8988T (cell line): ENCODE data around the gene ATPAF2.

Experiments
- DNase-seq: peaks from one replicate; pipeline ENCODE4 v3.0.0; 2011

ATPAF2 gene

GRCh38 chr17:17983376-17983775, 55.6 kb downstream of the ATPAF2 start:
- DNase-seq: no peak

- no peak for DNase-seq
These were observed 56.2 kb downstream of the ATPAF2 start for GRCh38 chr17:17982801-17983200.

GRCh38 chr17:17981330-17981729, 57.6 kb downstream of the ATPAF2 start:
- DNase-seq: no peak

GRCh38 chr17:17979778-17980177, 59.2 kb downstream of the ATPAF2 start:
- DNase-seq: no peak

- DNase-seq: no peak
These were observed 60.2 kb downstream of the ATPAF2 start for GRCh38 chr17:17978481-17979424.

- DNase-seq: no peak
These were observed 61.9 kb downstream of the ATPAF2 start for GRCh38 chr17:17976931-17977570.

- no peak for DNase-seq
These were observed 63.5 kb downstream of the ATPAF2 start for GRCh38 chr17:17975436-17975835.

- no peak for DNase-seq
These were observed 66.1 kb downstream of the ATPAF2 start for GRCh38 chr17:17972952-17973254.

GRCh38 chr17:17972126-17972951, 66.6 kb downstream of the ATPAF2 start, which contains the start of the genes DRC3 and TOM1L2:
TSS of gene DRC3 (plus strand) at chr17:17972862. CDS start at chr17:17977599, 4,737 bp downstream.
TSS of gene TOM1L2 (minus strand) at chr17:17972400. CDS start at chr17:17972313, 87 bp downstream.
- peak; percentile 94 for DNase-seq

GRCh38 chr17:17971431-17972125, 67.4 kb downstream of the ATPAF2 start:
- DNase-seq: no peak

- DNase-seq: no peak
These were observed 68.1 kb downstream of the ATPAF2 start for GRCh38 chr17:17970699-17971430.
